C4-2B (cell line): ENCODE data around the gene ELMO1.

Experiments used
- H3K27ac ChIP-seq: fragments of 450-650 bp; 2 replicates; pipeline ENCODE4 v1.5.1; 2017
- ZFX ChIP-seq: fragments of 450-650 bp; IDR thresholded peaks from 2 replicates; pipeline ENCODE4 v1.6.1; 2017
- TF ChIP-seq, protein P1 (sequence below): fragments of 450-650 bp; conservative IDR thresholded peaks from 2 replicates; pipeline ENCODE4 v1.5.1; 2017; ENCODE audit warnings: mild to moderate bottlenecking

The ELMO1 gene

GRCh38 chr7:36986511-36986933, 462.1 kb downstream of the ELMO1 start:
- TF ChIP-seq, protein P1, sequence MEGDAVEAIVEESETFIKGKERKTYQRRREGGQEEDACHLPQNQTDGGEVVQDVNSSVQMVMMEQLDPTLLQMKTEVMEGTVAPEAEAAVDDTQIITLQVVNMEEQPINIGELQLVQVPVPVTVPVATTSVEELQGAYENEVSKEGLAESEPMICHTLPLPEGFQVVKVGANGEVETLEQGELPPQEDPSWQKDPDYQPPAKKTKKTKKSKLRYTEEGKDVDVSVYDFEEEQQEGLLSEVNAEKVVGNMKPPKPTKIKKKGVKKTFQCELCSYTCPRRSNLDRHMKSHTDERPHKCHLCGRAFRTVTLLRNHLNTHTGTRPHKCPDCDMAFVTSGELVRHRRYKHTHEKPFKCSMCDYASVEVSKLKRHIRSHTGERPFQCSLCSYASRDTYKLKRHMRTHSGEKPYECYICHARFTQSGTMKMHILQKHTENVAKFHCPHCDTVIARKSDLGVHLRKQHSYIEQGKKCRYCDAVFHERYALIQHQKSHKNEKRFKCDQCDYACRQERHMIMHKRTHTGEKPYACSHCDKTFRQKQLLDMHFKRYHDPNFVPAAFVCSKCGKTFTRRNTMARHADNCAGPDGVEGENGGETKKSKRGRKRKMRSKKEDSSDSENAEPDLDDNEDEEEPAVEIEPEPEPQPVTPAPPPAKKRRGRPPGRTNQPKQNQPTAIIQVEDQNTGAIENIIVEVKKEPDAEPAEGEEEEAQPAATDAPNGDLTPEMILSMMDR: no peak
- TF ChIP-seq ZFX: no peak
- H3K27ac ChIP-seq: no peak overlapping the region

- no peak for TF ChIP-seq ZFX
- TF ChIP-seq, protein P1: no peak
- H3K27ac ChIP-seq: no peak overlapping the region
Observed at GRCh38 chr7:36985866-36986400, 462.7 kb downstream of the ELMO1 start.

- no peak overlapping the region for H3K27ac ChIP-seq
- TF ChIP-seq, protein P1: no peak
- TF ChIP-seq ZFX: no peak
Observed at GRCh38 chr7:36985316-36985715, 463.3 kb downstream of the ELMO1 start.

GRCh38 chr7:36984710-36985312, 463.9 kb downstream of the ELMO1 start:
- no peak overlapping the region for H3K27ac ChIP-seq
- TF ChIP-seq, protein P1: no peak
- TF ChIP-seq ZFX: no peak

- H3K27ac ChIP-seq: no peak overlapping the region
- TF ChIP-seq ZFX: no peak
- TF ChIP-seq, protein P1: no peak
Observed at GRCh38 chr7:36984041-36984521, 464.6 kb downstream of the ELMO1 start.

DNA sequence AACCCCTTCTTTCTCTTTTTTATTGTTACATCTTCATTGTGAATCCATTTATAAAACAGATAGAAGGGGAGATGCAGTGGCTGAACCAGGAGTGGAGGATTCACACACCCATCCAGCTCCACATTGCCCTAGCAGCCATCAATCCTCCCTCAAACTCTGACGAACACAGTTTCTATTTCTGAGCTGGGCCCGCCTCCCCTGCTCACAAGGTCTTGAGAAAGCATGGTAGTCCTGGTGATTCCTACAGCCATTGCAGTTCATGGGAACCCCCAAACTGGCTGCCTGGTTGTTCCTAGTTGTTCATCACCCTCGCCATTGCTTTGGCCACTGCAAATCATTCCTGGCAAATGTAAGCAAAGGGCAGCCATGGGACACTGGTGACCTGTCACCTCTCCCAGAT, 465.9 kb downstream of the ELMO1 start:
- TF ChIP-seq, protein P1: no peak
- no peak overlapping the region for H3K27ac ChIP-seq

DNA sequence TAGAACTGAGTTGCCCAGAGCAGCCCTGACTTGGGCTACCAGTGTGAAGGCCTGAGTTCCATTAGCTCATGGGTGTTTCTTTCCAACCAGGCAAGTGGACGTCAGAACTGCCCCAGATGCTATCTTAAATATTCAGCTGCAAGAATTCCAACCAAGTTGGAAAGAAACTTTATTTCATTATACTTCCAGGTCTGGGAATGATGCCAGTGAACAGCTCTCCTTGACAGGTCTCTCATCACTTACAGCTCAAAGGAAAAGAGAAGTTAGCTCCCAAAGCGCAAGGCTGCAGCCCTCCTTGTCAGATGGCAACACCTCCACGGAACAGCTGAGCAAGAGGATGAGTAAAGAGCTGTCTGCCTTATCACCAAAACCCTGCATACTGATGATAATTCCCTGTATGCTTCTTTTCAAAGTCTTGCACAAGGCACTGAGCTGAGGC, 468.8 kb downstream of the ELMO1 start:
- TF ChIP-seq, protein P1: no peak
- TF ChIP-seq ZFX: no peak
- H3K27ac ChIP-seq: no peak overlapping the region
